HCT116 (cell line): Measurements from ENCODE around the gene TEX12. TPM values are rescaled to one million over a fixed set of nuclear protein-coding genes. Genes with fewer than 3 reads are reported as not detected.

Experiments used
- ATAC-seq: fragments of 200-7000 bp; cut with Tn5 transposase; 2 replicates; pipeline ENCODE4 v1.9.1; 2020; ENCODE audit warnings: mild to moderate bottlenecking, moderate library complexity
- BruUV-seq: library from RNA; stranded (reverse); fragments of 400-500 nt; replicated peaks from 2 replicates; lab custom pipeline; 2021; lab: Mats Ljungman, UMichigan
- CTCF ChIA-PET: fragments of 300-600 bp; sonication (Branson Sonifier 250); formaldehyde crosslinking; loops from one replicate; lab custom pipeline; 2021; ENCODE audit warnings: antibody characterized with exemption; lab: Charles Lee
- POLR2A ChIA-PET: fragments of 300-600, 350-600 bp; sonication (Branson Sonifier 250); formaldehyde crosslinking; loops from one replicate; lab custom pipeline; 2021; ENCODE audit warnings: antibody characterized with exemption; lab: Charles Lee
- RAD21 ChIA-PET, 2 experiments: fragments of 300-600 bp; sonication (Branson Sonifier 250); formaldehyde crosslinking; loops; one replicate each; lab custom pipeline; 2023; ENCODE audit warnings: low total read pairs in 2 of 2; ENCODE audit not compliant: uncharacterized antibody in 2 of 2, unreplicated experiment in 2 of 2, low non-redundant PET in 1 of 2; lab: Charles Lee
- DNase-seq: peaks from one replicate; pipeline ENCODE4 v3.0.0-alpha.2; 2010; ENCODE audit warnings: low read depth, low spot score
- H2AFZ ChIP-seq: fragments of 200-600 bp; shearing (Covaris generic), sonication (generic); 2 replicates; pipeline ENCODE4 v1.6.1; 2017; ENCODE audit warnings: low read depth, mixed run types, mixed read lengths, antibody characterized with exemption, low read length; ENCODE audit not compliant: poor library complexity, severe bottlenecking
- H3K27ac ChIP-seq: 2 replicates; pipeline ENCODE4 v1.5.1; 2012; ENCODE audit warnings: low read depth, low read length
- H3K27me3 ChIP-seq: fragments of 200-600 bp; sonication (generic); 2 replicates; pipeline ENCODE4 v1.6.1; 2016; ENCODE audit warnings: mixed run types, low read length, mixed read lengths; ENCODE audit not compliant: insufficient read depth
- H3K36me3 ChIP-seq, 2 experiments: fragments of 200-500 bp in 1 of 2; fragments of 200-600 bp in 1 of 2; sonication (Bioruptor generic) in 1 of 2; sonication (generic) in 1 of 2; 2 replicates each; pipeline versions ENCODE4 v1.5.1 to v1.6.1; 2014 to 2016; ENCODE audit warnings: low read length in 2 of 2, inconsistent platforms in 1 of 2, mixed read lengths in 1 of 2, mixed run types in 1 of 2; ENCODE audit not compliant: insufficient read depth in 2 of 2, control insufficient read depth in 1 of 2
- H3K4me1 ChIP-seq, 2 experiments: fragments of 200-600 bp in 1 of 2; sonication (generic) in 1 of 2; 2 replicates each; pipeline versions ENCODE4 v1.5.1 to v1.6.1; 2012 to 2017; ENCODE audit warnings: low read length in 2 of 2, inconsistent platforms in 1 of 2, mild to moderate bottlenecking in 1 of 2, mixed read lengths in 1 of 2, mixed run types in 1 of 2, moderate library complexity in 1 of 2; ENCODE audit not compliant: insufficient read depth in 2 of 2, control insufficient read depth in 1 of 2
- H3K4me2 ChIP-seq: fragments of 200-600 bp; sonication (generic); 2 replicates; pipeline ENCODE4 v1.6.1; 2017; ENCODE audit warnings: mixed run types, low read length, mixed read lengths
- H3K4me3 ChIP-seq, 2 experiments: fragments of 200-600 bp in 1 of 2; sonication (generic) in 1 of 2; replicated peaks in 1 of 2; 2 replicates each; pipeline ENCODE4 v1.5.1; 2011 to 2016; ENCODE audit warnings: low read length in 2 of 2, control low read depth in 1 of 2, low read depth in 1 of 2, mild to moderate bottlenecking in 1 of 2, mixed read lengths in 1 of 2, mixed run types in 1 of 2
- H3K79me2 ChIP-seq: fragments of 200-600 bp; sonication (generic); 2 replicates; pipeline ENCODE4 v1.6.1; 2017; ENCODE audit warnings: mild to moderate bottlenecking, mixed run types, low read length, moderate library complexity, mixed read lengths; ENCODE audit not compliant: insufficient read depth
- H3K9ac ChIP-seq: fragments of 200-600 bp; sonication (generic); 2 replicates; pipeline ENCODE4 v1.6.1; 2016; ENCODE audit warnings: low read length, mixed read lengths
- H3K9me2 ChIP-seq: fragments of 200-600 bp; sonication (generic), shearing (Covaris generic); 2 replicates; pipeline ENCODE4 v1.6.1; 2017; ENCODE audit warnings: mixed run types, mild to moderate bottlenecking, moderate library complexity; ENCODE audit not compliant: insufficient read depth
- H3K9me3 ChIP-seq, 2 experiments: fragments of 200-500 bp in 1 of 2; fragments of 200-600 bp in 1 of 2; sonication (Bioruptor generic) in 1 of 2; sonication (generic) in 1 of 2; 2 replicates each; pipeline ENCODE4 v1.6.1; 2014 to 2017; ENCODE audit warnings: low read length in 2 of 2, mixed read lengths in 2 of 2, inconsistent platforms in 1 of 2, low read depth in 1 of 2, mild to moderate bottlenecking in 1 of 2, mixed run types in 1 of 2, moderate library complexity in 1 of 2; ENCODE audit not compliant: control insufficient read depth in 1 of 2, insufficient read depth in 1 of 2
- H4K20me1 ChIP-seq: fragments of 200-600 bp; sonication (generic), shearing (Covaris generic); 2 replicates; pipeline ENCODE4 v1.6.1; 2017; ENCODE audit warnings: mixed run types, mild to moderate bottlenecking, moderate library complexity; ENCODE audit not compliant: insufficient read depth
- EGR1 ChIP-seq: IDR thresholded peaks from 2 replicates; pipeline ENCODE4 v1.6.1; 2012; ENCODE audit warnings: low read depth
- ELF1 ChIP-seq: IDR thresholded peaks from 2 replicates; pipeline ENCODE4 v1.6.1; 2012; ENCODE audit warnings: low read depth, borderline replicate concordance
- POLR2AphosphoS5 ChIP-seq: IDR thresholded peaks from 2 replicates; pipeline ENCODE4 v1.6.1; 2011; ENCODE audit warnings: mild to moderate bottlenecking, low read depth, low read length, moderate library complexity
- TCF7L2 ChIP-seq: IDR thresholded peaks from 2 replicates; pipeline ENCODE4 v1.7.0; 2011; ENCODE audit warnings: borderline replicate concordance, inconsistent platforms; ENCODE audit not compliant: insufficient read depth, insufficient read length; ENCODE audit errors: extremely low read depth
- intact Hi-C: fragments of 100-400 bp; cut with micrococcal nuclease; formaldehyde crosslinking; loops from 2 replicates; pipeline ENCODE4 v1.10.0; 2022
- total RNA-seq: library from RNA; stranded (reverse); gene quantifications from one replicate; pipeline ENCODE4 v1.2.1, GENCODE V29; 2021; ENCODE audit not compliant: unreplicated experiment
- TF ChIP-seq, protein P1 (sequence below), 3 experiments: fragments of 200-600 bp in 1 of 3; sonication (generic) in 1 of 3; IDR thresholded peaks in 2 of 3; conservative IDR thresholded peaks in 1 of 3; 2 replicates each; pipeline ENCODE4 v1.5.1; 2012 to 2017; ENCODE audit warnings: low read depth in 2 of 3, low read length in 2 of 3, antibody characterized with exemption in 1 of 3, borderline replicate concordance in 1 of 3, control low read depth in 1 of 3, mild to moderate bottlenecking in 1 of 3, mixed read lengths in 1 of 3, mixed run types in 1 of 3, moderate library complexity in 1 of 3; ENCODE audit not compliant: insufficient read depth in 1 of 3
- TF ChIP-seq, protein P2 (sequence below): IDR thresholded peaks from 2 replicates; pipeline ENCODE4 v1.6.1; 2012
- TF ChIP-seq, protein P3 (sequence below): IDR thresholded peaks from 2 replicates; pipeline ENCODE4 v1.6.1; 2011; ENCODE audit warnings: mild to moderate bottlenecking, low read length, moderate library complexity; ENCODE audit not compliant: insufficient replicate concordance; ENCODE audit errors: extremely low read depth
- TF ChIP-seq, protein P4 (sequence below): IDR thresholded peaks from 2 replicates; pipeline ENCODE4 v1.6.1; 2012

The TEX12 gene
- total RNA-seq, 1 experiment from 2014 or later: not detected

DNA sequence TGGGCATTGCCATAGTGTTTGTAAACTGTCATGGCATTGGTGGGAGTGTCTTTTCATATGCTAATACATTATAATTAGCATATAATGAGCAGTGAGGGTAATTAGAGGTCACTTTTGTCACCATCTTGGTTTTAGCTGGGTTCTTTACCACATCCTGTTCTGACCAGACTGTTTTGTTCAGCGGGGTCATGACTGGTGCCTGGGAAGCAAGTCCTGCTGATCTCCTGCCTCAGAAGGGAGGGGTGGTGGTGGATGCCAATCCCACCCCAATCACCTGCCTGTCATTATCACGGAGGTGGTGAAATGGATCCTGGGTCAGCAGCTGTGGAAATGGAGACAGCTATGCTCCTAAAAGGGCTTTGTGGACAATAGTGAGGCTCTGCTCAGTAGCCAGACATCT lies 34.4 kb upstream of the TEX12 start (continued):
- no peak for TF ChIP-seq EGR1
- TF ChIP-seq, protein P1, sequence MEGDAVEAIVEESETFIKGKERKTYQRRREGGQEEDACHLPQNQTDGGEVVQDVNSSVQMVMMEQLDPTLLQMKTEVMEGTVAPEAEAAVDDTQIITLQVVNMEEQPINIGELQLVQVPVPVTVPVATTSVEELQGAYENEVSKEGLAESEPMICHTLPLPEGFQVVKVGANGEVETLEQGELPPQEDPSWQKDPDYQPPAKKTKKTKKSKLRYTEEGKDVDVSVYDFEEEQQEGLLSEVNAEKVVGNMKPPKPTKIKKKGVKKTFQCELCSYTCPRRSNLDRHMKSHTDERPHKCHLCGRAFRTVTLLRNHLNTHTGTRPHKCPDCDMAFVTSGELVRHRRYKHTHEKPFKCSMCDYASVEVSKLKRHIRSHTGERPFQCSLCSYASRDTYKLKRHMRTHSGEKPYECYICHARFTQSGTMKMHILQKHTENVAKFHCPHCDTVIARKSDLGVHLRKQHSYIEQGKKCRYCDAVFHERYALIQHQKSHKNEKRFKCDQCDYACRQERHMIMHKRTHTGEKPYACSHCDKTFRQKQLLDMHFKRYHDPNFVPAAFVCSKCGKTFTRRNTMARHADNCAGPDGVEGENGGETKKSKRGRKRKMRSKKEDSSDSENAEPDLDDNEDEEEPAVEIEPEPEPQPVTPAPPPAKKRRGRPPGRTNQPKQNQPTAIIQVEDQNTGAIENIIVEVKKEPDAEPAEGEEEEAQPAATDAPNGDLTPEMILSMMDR (IDR thresholded peaks at IDR 0.05 in 2 of 3, conservative IDR thresholded peaks at IDR 0.05 in 1 of 3; ENCODE audit: borderline replicate concordance in 1 of 3, insufficient read depth in 1 of 3, low read depth in 2 of 3, low read length in 2 of 3): no peak
- TF ChIP-seq POLR2AphosphoS5: no peak
- TF ChIP-seq, protein P2, sequence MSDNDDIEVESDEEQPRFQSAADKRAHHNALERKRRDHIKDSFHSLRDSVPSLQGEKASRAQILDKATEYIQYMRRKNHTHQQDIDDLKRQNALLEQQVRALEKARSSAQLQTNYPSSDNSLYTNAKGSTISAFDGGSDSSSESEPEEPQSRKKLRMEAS: no peak

DNA sequence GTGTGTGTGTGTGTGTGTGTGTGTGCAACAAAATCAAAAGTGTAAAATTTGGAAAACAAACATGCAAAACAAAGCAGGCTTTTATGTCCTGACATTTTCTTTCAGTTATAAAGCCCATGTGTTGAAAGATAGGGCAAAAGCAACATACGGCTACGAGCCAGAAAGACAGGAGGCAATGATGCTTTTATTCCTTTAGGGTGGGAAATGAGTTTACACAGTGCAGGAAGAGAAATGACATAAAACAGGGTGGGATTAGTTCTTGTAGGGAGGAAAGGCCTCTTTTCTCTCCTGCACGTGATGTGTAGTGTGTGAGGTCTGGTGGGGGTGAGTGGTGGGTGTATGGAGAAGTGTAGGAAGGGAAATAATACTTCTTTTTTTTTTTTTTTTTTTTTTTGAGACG lies 32.7 kb upstream of the TEX12 start:
- Histone ChIP-seq H3K36me3 (no peaks in the 10 kb centered on the region), H3K4me3 (no peak overlapping the region), H3K4me2 (no peak overlapping the region), H3K9ac (no peak overlapping the region), H3K79me2 (no peaks in the 10 kb centered on the region), H3K9me3 (no peaks in the 10 kb centered on the region), H3K4me1 (peaks cover 26 to 35% of the 10 kb centered on the region in 2 experiments), H2AFZ (no peak overlapping the region), H4K20me1 (no peaks in the 10 kb centered on the region), H3K27me3 (no peaks in the 10 kb centered on the region), H3K27ac (no peak overlapping the region), H3K9me2 (no peaks in the 10 kb centered on the region)
- TF ChIP-seq, protein P3, sequence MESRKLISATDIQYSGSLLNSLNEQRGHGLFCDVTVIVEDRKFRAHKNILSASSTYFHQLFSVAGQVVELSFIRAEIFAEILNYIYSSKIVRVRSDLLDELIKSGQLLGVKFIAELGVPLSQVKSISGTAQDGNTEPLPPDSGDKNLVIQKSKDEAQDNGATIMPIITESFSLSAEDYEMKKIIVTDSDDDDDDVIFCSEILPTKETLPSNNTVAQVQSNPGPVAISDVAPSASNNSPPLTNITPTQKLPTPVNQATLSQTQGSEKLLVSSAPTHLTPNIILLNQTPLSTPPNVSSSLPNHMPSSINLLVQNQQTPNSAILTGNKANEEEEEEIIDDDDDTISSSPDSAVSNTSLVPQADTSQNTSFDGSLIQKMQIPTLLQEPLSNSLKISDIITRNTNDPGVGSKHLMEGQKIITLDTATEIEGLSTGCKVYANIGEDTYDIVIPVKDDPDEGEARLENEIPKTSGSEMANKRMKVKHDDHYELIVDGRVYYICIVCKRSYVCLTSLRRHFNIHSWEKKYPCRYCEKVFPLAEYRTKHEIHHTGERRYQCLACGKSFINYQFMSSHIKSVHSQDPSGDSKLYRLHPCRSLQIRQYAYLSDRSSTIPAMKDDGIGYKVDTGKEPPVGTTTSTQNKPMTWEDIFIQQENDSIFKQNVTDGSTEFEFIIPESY: no peak
- no peak for TF ChIP-seq ELF1
- TF ChIP-seq EGR1: no peak
- no peak for TF ChIP-seq TCF7L2
- TF ChIP-seq, protein P4, sequence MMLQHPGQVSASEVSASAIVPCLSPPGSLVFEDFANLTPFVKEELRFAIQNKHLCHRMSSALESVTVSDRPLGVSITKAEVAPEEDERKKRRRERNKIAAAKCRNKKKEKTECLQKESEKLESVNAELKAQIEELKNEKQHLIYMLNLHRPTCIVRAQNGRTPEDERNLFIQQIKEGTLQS: no peak
- ChIA-PET CTCF (no interaction called here), RAD21 (no interaction called here), POLR2A (no interaction called here)
- DNase-seq: no peak
- intact Hi-C loops: no loop called here
- no TSS peak for BruUV-seq
- no peak for ATAC-seq
